C4-2B (cell line): ENCODE data around the gene NXPE4.

Source experiments
- ZFX ChIP-seq: fragments of 450-650 bp; IDR thresholded peaks from 2 replicates; pipeline ENCODE4 v1.6.1; 2017
- TF ChIP-seq, protein P1 (sequence below): fragments of 450-650 bp; conservative IDR thresholded peaks from 2 replicates; pipeline ENCODE4 v1.5.1; 2017; ENCODE audit warnings: mild to moderate bottlenecking

DNA sequence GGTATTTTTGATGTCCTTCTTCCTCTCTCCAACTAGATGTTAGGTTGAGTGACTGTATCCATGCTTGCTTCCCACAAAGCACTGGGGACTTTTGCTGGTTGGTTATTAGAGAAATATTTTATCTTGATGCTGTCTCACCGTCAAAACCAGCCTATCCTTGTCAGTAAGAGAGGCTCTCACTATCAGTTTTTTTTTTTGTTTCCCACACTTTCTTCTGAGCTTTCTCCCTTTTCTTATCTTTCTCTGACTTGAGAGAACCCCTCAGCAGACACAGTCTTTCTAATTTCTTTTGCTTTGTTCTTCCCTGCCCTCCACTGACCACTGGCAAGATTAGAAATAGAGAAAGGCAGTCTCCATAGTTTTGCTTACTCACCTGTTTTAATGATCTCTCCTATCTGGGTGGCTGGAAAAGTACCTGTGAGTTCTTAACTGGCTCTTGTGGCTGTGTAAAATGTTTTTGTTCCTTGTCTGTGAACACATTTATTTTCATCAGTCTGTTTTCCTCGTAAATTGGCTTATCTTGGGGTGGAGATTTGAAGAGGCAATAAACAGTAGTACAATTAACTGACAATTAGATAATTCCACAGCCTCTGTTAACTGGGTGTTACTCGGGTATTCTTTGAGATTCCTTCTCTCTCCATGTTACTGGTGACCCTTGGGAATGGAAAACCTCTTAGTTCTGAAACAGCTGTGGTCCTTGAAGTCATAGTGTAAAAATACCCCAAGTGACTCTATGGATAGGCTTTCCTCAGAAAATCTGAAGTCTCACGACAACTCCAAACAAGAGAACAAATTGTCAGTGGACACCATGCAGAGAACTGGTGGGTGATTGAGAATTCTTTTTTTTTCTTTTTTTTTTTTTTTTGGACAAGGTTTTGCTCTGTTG, 35.9 kb downstream of the NXPE4 start, which contains the start of gene NXPE1:
- TF ChIP-seq, protein P1, sequence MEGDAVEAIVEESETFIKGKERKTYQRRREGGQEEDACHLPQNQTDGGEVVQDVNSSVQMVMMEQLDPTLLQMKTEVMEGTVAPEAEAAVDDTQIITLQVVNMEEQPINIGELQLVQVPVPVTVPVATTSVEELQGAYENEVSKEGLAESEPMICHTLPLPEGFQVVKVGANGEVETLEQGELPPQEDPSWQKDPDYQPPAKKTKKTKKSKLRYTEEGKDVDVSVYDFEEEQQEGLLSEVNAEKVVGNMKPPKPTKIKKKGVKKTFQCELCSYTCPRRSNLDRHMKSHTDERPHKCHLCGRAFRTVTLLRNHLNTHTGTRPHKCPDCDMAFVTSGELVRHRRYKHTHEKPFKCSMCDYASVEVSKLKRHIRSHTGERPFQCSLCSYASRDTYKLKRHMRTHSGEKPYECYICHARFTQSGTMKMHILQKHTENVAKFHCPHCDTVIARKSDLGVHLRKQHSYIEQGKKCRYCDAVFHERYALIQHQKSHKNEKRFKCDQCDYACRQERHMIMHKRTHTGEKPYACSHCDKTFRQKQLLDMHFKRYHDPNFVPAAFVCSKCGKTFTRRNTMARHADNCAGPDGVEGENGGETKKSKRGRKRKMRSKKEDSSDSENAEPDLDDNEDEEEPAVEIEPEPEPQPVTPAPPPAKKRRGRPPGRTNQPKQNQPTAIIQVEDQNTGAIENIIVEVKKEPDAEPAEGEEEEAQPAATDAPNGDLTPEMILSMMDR = no peak
- no peak for TF ChIP-seq ZFX
